Caki2 (cell line): ENCODE data around the gene CYB5R2. TPM values are rescaled to one million over a fixed set of nuclear protein-coding genes. Genes with fewer than 3 reads are reported as not detected.
"Not testable (repeated sequence)": the region's sequence is repeated elsewhere in the genome, so short reads cannot be mapped to it uniquely, and the experiment has no call there.

Experiments
- DNase-seq: peaks from one replicate; pipeline ENCODE4 v3.0.0-alpha.2; 2015; ENCODE audit warnings: low read depth
- in situ Hi-C: cut with HindIII; loops from 2 replicates; pipeline ENCODE4 v1.10.0; 2016; ENCODE audit warnings: low sequenced_read_pairs, low pct_unique_long_range_greater_than_20kb, mixed read lengths
- total RNA-seq: library from RNA; depleted of rRNA; stranded (reverse); fragments of >200 nt; shearing (Covaris generic); gene quantifications from 2 replicates; pipeline ENCODE4 v1.2.3, GENCODE V29; 2014; ENCODE audit warnings: low replicate concordance

Gene CYB5R2
- total RNA-seq, 1 experiment from 2014 or later: not detected

- no peak for DNase-seq
- in situ Hi-C loops: no loop called here
Observed at GRCh38 chr11:7672276-7672959, 882 bp downstream of the CYB5R2 start.

- no peak for DNase-seq
- in situ Hi-C loops: no loop called here
Observed at GRCh38 chr11:7671347-7672215, 1.7 kb downstream of the CYB5R2 start.

DNA sequence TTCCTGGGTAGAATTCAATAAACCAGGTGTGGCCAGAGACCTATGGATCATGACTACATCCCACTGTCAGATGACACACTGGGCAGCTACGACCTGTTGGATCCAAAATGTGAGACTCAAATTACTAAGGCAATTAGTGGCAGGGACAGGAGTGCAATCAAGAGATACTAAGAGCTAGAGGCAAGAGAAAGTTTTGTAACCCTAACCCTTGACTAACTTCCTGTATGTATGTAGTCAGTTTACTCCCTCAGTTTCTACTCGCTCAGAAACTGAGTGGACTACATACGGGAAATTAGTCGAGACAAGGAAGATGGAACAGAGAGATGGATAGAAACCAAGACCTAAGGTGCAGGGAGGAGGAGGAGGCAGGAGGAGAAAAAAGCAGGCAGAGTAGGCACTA, 2.7 kb downstream of the CYB5R2 start:
- no peak for DNase-seq
- in situ Hi-C loops: no loop called here

GRCh38 chr11:7668911-7669310, 4.4 kb downstream of the CYB5R2 start:
- in situ Hi-C loops: no loop called here
- DNase-seq: no peak

GRCh38 chr11:7668464-7668863, 4.8 kb downstream of the CYB5R2 start:
- in situ Hi-C loops: no loop called here
- no peak for DNase-seq

DNA sequence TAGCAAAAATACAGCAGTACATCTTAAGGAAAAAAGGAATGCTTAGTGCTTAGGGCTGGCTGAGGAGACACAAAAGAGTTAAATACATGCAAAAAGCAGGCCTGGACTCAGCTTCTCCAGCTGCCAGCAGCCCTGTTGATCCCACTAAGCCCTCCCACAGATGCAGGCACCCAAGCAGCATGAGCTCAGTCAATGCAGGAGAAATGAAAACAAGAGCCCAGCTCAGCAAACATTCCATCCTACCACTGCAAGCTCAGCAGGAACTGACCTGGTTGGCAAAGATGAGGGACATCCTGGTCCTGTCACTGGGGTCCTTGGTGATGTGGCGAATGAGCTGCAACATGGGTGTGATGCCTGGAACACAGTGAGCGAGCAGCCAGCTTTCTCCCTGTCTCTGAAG, 5.8 kb downstream of the CYB5R2 start:
- no peak for DNase-seq
- in situ Hi-C loops: no loop called here

DNA sequence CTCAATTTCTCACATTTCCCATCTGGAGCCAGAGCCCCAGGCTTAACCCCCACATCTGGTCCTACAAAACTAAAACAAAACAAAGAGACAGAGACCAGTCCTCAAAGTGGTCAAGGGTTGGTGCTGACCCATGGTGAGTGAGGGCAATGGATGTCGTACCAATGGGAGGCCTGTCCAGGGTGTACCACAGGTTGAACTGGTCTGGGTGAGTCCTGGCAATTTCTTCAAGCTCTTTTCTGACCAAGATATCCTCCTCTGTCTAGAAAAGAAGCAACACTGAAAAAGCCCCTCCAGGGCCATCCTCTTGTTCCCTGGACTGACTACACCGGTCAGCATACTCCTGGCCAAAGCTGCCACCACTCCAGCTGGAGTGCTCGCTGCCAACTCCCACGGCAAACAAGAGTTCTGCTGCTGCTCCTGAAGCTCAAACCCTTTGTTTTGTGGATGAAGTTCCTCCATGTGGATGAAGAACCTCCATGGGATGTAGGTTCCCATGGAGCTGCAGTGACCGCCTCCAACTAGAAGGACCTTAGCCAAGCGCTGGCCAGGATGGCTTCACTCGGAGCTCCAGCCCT, 6.9 kb downstream of the CYB5R2 start:
- in situ Hi-C loops: no loop called here
- DNase-seq: no peak

GRCh38 chr11:7665473-7666291, 7.6 kb downstream of the CYB5R2 start:
- in situ Hi-C loops: no loop called here

GRCh38 chr11:7664867-7665266, 8.4 kb downstream of the CYB5R2 start:
- in situ Hi-C loops: no loop called here

More at GRCh38 chr11:7665473-7666291, 7.6 kb downstream of the CYB5R2 start:
- DNase-seq: peak; percentile 50

DNA sequence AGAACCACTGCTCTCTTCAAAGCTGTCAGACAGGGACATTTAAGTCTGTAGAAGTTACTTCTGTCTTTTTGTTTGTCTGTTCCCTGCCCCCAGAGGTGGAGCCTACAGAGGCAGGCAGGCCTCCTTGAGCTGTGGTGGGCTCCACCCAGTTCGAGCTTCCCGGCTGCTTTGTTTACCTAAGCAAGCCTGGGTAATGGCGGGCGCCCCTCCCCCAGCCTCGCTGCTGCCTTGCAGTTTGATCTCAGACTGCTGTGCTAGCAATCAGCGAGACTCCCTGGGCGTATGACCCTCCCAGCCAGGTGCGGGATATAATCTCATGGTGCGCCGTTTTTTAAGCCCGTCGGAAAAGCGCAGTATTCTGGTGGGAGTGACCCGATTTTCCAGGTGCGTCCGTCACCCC, 9.8 kb downstream of the CYB5R2 start:
- in situ Hi-C loops, DNase-seq: not testable (repeated sequence)

More at GRCh38 chr11:7664867-7665266, 8.4 kb downstream of the CYB5R2 start:
- DNase-seq: no peak

- in situ Hi-C loops: no loop called here
- peak; percentile 53 for DNase-seq
Observed at GRCh38 chr11:7657306-7658025, 15.8 kb downstream of the CYB5R2 start.

DNA sequence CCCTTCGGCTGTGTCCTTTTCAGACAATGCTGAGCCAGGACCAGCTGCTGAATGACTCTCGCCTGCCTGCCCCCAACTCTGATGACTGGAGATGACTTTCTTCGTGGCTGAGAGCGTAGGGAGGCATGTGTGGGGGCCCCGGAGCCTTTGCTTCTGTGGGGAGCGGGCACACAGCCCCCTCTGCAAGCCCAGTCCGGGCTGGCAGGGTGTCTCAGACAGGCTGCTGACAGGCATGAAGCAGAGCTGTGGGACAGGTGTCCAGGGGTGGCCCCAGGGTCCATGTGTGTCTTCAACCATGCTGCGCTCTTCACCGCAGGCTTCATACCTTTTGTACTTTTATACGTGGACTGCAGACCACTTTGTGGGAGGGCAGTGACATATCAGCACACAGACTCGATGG, 16.6 kb downstream of the CYB5R2 start:
- DNase-seq: no peak
- in situ Hi-C loops: no loop called here

DNA sequence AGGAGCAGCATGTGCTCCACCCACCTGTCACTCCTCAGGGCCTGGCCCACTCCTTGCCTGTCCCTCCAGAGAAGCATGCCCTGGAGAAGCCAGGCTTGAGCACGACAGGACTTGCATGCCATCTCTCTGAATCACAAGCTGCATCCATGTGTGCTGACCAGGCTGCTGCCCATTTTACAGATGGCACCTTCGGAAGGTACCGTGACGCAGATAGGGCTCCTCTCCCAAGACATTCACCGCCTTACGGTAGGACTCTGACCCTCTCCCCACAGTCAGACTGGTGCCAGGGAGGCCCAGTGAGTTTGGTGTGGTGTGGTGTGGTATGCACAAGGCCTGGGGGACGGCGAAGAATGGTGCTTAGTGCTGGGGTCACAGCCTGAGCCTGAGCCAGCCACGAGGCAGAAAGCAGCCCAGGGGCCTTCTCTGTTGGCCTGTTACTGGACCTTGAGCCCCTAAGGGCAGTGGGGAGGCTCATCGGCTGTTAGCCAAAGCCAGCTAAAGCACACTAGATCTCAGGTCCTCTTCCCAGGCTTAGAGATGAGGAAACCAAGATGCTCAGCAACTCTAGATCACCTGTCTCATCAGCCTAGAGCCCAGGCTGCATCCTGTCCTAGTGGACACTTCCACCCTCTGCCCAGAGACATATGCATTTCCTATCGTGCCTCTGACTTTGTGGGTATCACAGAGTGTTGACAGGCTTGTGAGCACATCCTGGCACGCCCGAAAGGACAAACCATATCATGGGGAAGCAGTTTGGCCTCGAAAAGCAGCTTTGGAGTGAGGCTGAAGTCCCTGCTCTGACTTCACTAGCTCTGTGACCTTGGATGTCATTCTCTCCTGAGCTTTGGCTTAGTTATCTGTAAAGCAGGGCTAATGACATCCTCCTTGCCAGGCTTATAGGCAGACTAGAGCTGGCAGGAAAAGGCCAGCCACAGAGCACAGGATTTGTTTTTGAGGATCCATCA, 17.8 kb downstream of the CYB5R2 start:
- in situ Hi-C loops: no loop called here
- DNase-seq: no peak

DNA sequence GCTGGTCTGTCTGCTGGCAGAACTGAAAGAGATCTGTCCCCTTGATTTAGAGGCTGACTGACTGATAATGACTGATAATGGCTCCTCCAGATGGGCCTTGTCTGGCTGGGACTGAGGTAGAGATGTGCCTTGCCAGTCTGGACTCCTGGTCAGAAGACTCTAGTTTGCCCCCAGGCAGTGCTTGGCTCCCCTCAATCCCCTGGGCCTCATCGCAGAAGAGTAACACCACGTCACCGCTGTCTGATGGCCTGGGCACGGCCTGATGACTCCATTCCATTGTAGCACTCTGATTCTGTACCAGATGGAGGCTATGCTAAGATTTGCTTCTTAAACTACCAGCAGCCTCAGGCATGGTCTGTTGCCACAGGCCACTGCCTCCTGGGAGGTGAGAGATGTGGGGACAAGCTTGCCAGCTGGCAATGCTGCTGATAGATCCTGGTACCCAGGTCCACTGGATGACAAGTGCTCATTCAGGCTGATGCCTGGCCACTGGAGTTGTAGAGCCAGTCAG, 19.1 kb downstream of the CYB5R2 start:
- no peak for DNase-seq
- in situ Hi-C loops: no loop called here

DNA sequence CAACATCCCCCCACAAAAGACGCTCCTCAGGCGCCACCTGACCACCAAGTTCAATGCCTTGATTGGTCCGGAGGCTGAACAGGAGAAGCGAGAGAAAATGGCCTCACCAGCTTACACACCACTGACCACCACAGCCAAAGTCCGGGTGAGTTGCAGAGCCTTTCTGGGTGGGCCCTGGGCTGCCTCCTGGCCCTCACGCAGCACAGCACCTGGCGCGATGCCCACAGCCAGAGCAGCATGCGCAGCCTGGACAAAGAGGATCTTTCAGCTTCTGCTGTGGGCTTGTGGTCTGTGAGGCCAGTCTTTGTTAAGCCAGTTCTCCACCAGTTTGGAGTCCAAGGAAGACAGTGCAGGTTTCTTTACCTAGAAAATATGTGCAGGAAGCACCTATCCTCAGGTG, 21.6 kb downstream of the CYB5R2 start:
- in situ Hi-C loops: no loop called here
- DNase-seq: no peak

- DNase-seq: no peak
- in situ Hi-C loops: no loop called here
Observed at GRCh38 chr11:7651140-7651551, 22.2 kb downstream of the CYB5R2 start.

- no peak for DNase-seq
- in situ Hi-C loops: no loop called here
Observed at GRCh38 chr11:7648264-7648663, 25.0 kb downstream of the CYB5R2 start.
